Vagina (tissue), 2 donors: ENCODE data around the gene CALB2. TPM values are rescaled to one million over a fixed set of nuclear protein-coding genes. Genes with fewer than 3 reads are reported as not detected.

Experiments used
- DNase-seq, 2 donors: peaks; one replicate each; pipeline ENCODE4 v3.0.0-alpha.2; 2017; ENCODE audit errors: extremely low spot score in 2 of 2
- H3K27ac ChIP-seq: fragments of 200-600 bp; sonication (generic); one replicate; pipeline ENCODE4 v1.5.1; 2019
- H3K27me3 ChIP-seq: fragments of 200-600 bp; sonication (generic); one replicate; pipeline ENCODE4 v1.5.1; 2019
- H3K36me3 ChIP-seq, 2 donors: fragments of 200-600 bp; sonication (generic); one replicate each; pipeline ENCODE4 v1.5.1; 2017 to 2019
- H3K4me1 ChIP-seq: fragments of 200-600 bp; sonication (generic); one replicate; pipeline ENCODE4 v1.5.1; 2019
- H3K4me3 ChIP-seq, 2 donors: fragments of 200-600 bp; sonication (generic); 1 replicate in 1 of 2; 2 replicates in 1 of 2; pipeline ENCODE4 v1.5.1; 2016 to 2019
- H3K9me3 ChIP-seq: fragments of 200-600 bp; sonication (generic); one replicate; pipeline ENCODE4 v1.5.1; 2019
- CTCF ChIP-seq, 3 experiments: fragments of 450-650 bp in 2 of 3; fragments of 200-600 bp in 1 of 3; sonication (generic) in 1 of 3; IDR thresholded peaks; one replicate each; pipeline ENCODE4 v1.5.1; 2017 to 2019; ENCODE audit warnings: antibody characterized with exemption in 3 of 3, mild to moderate bottlenecking in 2 of 3, moderate library complexity in 2 of 3
- POLR2A ChIP-seq, 2 donors: fragments of 450-650 bp; IDR thresholded peaks; one replicate each; pipeline ENCODE4 v1.6.1; 2017; ENCODE audit warnings: antibody characterized with exemption in 2 of 2, mild to moderate bottlenecking in 2 of 2, moderate library complexity in 2 of 2
- POLR2AphosphoS5 ChIP-seq, 2 donors: sonication (generic); formaldehyde crosslinking; IDR thresholded peaks; one replicate each; pipeline ENCODE4 v1.9.0; 2017; ENCODE audit warnings: antibody characterized with exemption in 2 of 2, mild to moderate bottlenecking in 2 of 2, low read depth in 1 of 2; ENCODE audit not compliant: insufficient read depth in 1 of 2
- intact Hi-C: fragments of 100-400 bp; cut with DNase I; formaldehyde crosslinking; loops from one replicate; pipeline ENCODE4 v1.15.1; 2023
- total RNA-seq: library from RNA; depleted of rRNA; stranded (reverse); fragments of >200 nt; gene quantifications from one replicate; pipeline ENCODE4 v1.2.3, GENCODE V29; 2016

Gene CALB2
- total RNA-seq, 1 donor from 2014 or later: 3.9 TPM

DNA sequence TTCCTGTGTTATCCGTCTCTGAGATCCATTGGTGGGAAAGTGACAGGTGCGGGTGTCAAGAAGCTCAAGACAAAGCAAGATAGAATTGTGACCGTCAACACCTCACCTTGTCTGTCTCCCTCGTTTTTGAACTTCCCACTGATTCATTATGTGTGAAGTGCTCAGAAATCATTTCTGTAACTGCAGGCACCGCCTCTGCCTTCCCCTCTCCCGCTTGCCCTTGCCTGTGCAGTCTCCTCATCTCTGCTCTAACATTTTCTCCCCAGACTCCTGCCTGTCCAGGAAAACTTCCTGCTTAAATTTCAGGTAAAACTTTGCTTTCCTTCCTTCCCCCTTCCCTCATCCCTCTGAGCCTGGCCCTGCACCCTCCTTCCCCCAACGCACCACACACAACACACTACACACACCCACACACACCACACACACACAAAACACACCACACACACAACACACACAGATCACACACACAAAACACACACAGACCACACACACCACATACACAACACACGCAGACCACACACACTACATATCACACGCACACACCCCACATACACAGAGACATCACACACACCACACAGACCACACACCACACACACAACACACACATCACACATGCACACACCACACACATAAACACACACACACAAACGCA is 25.7 kb downstream of the CALB2 start:
- DNase-seq: no peak
- Histone ChIP-seq H3K27me3 (no peaks in the 10 kb centered on the region), H3K4me3 (no peak overlapping the region), H3K9me3 (no peaks in the 10 kb centered on the region), H3K27ac (no peak overlapping the region), H3K36me3 (no peaks in the 10 kb centered on the region), H3K4me1 (no peaks in the 10 kb centered on the region)
- TF ChIP-seq CTCF (IDR thresholded peaks at IDR 0.05): no peak
- no peak for TF ChIP-seq POLR2AphosphoS5 (IDR thresholded peaks at IDR 0.05; ENCODE audit: insufficient read depth in 1 of 2, low read depth in 1 of 2)
- TF ChIP-seq POLR2A (IDR thresholded peaks at IDR 0.05): no peak
- intact Hi-C loops: no loop called here

GRCh38 chr16:71387045-71387871 is 28.7 kb downstream of the CALB2 start:
- Histone ChIP-seq H3K27ac (no peak overlapping the region), H3K27me3 (no peaks in the 10 kb centered on the region), H3K4me3 (no peak overlapping the region), H3K4me1 (no peaks in the 10 kb centered on the region), H3K9me3 (no peaks in the 10 kb centered on the region), H3K36me3 (no peaks in the 10 kb centered on the region)
- intact Hi-C loops: no loop called here
- TF ChIP-seq CTCF (IDR thresholded peaks at IDR 0.05) (no peak), POLR2AphosphoS5 (IDR thresholded peaks at IDR 0.05; ENCODE audit: insufficient read depth in 1 of 2, low read depth in 1 of 2) (no peak), POLR2A (IDR thresholded peaks at IDR 0.05) (no peak)
- DNase-seq: no peak

GRCh38 chr16:71389330-71389729 is 30.8 kb downstream of the CALB2 start:
- Histone ChIP-seq H3K27ac (no peak overlapping the region), H3K4me3 (no peak overlapping the region), H3K4me1 (no peaks in the 10 kb centered on the region), H3K9me3 (no peaks in the 10 kb centered on the region), H3K27me3 (no peaks in the 10 kb centered on the region), H3K36me3 (no peaks in the 10 kb centered on the region)
- TF ChIP-seq POLR2AphosphoS5 (IDR thresholded peaks at IDR 0.05; ENCODE audit: insufficient read depth in 1 of 2, low read depth in 1 of 2) (no peak), CTCF (IDR thresholded peaks at IDR 0.05) (no peak), POLR2A (IDR thresholded peaks at IDR 0.05) (no peak)
- DNase-seq: no peak
- intact Hi-C loops: no loop called here

GRCh38 chr16:71396594-71396993 is 38.1 kb downstream of the CALB2 start:
- Histone ChIP-seq H3K4me1 (no peaks in the 10 kb centered on the region), H3K9me3 (no peaks in the 10 kb centered on the region), H3K36me3 (no peaks in the 10 kb centered on the region), H3K27me3 (no peaks in the 10 kb centered on the region), H3K27ac (no peak overlapping the region), H3K4me3 (no peak overlapping the region)
- intact Hi-C loops: no loop called here
- no peak for DNase-seq
- TF ChIP-seq POLR2AphosphoS5 (IDR thresholded peaks at IDR 0.05; ENCODE audit: insufficient read depth in 1 of 2, low read depth in 1 of 2) (no peak), POLR2A (IDR thresholded peaks at IDR 0.05) (no peak), CTCF (IDR thresholded peaks at IDR 0.05) (no peak)
